WTC11 (cell line): ENCODE measurements around the gene RPL36. TPM values are rescaled to one million over a fixed set of nuclear protein-coding genes. Genes with fewer than 3 reads are reported as not detected.

Experiments used
- ATAC-seq: fragments of 200-7000 bp; cut with Tn5 transposase; 2 replicates; pipeline ENCODE4 v1.10.0; 2021; ENCODE audit warnings: mild to moderate bottlenecking, moderate library complexity
- CTCF ChIA-PET: fragments of 300-600 bp; sonication (Branson Sonifier 250); formaldehyde crosslinking; loops from one replicate; lab custom pipeline; 2021; ENCODE audit warnings: antibody characterized with exemption; lab: Charles Lee
- POLR2A ChIA-PET: fragments of 350-600 bp; sonication (Branson Sonifier 250); formaldehyde crosslinking; loops from one replicate; lab custom pipeline; 2021; ENCODE audit warnings: antibody characterized with exemption; lab: Charles Lee
- DNase-seq: peaks from one replicate; pipeline ENCODE4 v3.0.0; 2021; ENCODE audit warnings: low spot score
- H3K27ac Mint-ChIP-seq: 2 replicates; pipeline ENCODE4 v1.8.0; 2021; ENCODE audit warnings: mixed read lengths
- H3K27me3 Mint-ChIP-seq: 2 replicates; pipeline ENCODE4 v1.8.0; 2021; ENCODE audit warnings: low read depth, mild to moderate bottlenecking, moderate library complexity, mixed read lengths
- H3K36me3 Mint-ChIP-seq: 2 replicates; pipeline ENCODE4 v1.8.0; 2021; ENCODE audit warnings: mixed read lengths
- H3K4me1 Mint-ChIP-seq: 2 replicates; pipeline ENCODE4 v1.8.0; 2022; ENCODE audit warnings: mixed read lengths
- H3K4me3 Mint-ChIP-seq: 2 replicates; pipeline ENCODE4 v1.8.0; 2021; ENCODE audit warnings: mild to moderate bottlenecking, moderate library complexity, mixed read lengths
- H3K9me3 Mint-ChIP-seq: 2 replicates; pipeline ENCODE4 v1.8.0; 2021; ENCODE audit warnings: mixed read lengths
- GABPB1 ChIP-seq: sonication (generic); formaldehyde crosslinking; IDR thresholded peaks from 2 replicates; pipeline ENCODE4 v1.8.1; 2023; ENCODE audit warnings: mild to moderate bottlenecking, missing genetic modification reagents
- RORB ChIP-seq: fragments of 250-450 bp; sonication (Bioruptor Pico); IDR thresholded peaks from 2 replicates; pipeline ENCODE4 v1.9.0; 2021; ENCODE audit warnings: mild to moderate bottlenecking
- total RNA-seq: library from RNA; stranded (reverse); gene quantifications from 3 replicates; pipeline ENCODE4 v1.2.3, GENCODE V29; 2021
- TF ChIP-seq, protein P1 (sequence below): fragments of 250-450 bp; sonication (Bioruptor Pico); IDR thresholded peaks from 2 replicates; pipeline ENCODE4 v1.9.0; 2021; ENCODE audit warnings: mild to moderate bottlenecking, borderline replicate concordance
- TF ChIP-seq, protein P2 (sequence below): fragments of 250-450 bp; sonication (Bioruptor Pico); IDR thresholded peaks from 2 replicates; pipeline ENCODE4 v1.9.0; 2021; ENCODE audit warnings: mild to moderate bottlenecking
- TF ChIP-seq, protein P3 (sequence below): sonication (generic); formaldehyde crosslinking; IDR thresholded peaks from 2 replicates; pipeline ENCODE4 v1.8.0; 2022; ENCODE audit warnings: missing genetic modification reagents
- TF ChIP-seq, protein P4 (sequence below): sonication (generic); formaldehyde crosslinking; IDR thresholded peaks from 2 replicates; pipeline ENCODE4 v1.8.0; 2023; ENCODE audit warnings: missing genetic modification reagents, mild to moderate bottlenecking, borderline replicate concordance

Gene RPL36
- total RNA-seq, 1 experiment from 2014 or later = 1,080 TPM

DNA sequence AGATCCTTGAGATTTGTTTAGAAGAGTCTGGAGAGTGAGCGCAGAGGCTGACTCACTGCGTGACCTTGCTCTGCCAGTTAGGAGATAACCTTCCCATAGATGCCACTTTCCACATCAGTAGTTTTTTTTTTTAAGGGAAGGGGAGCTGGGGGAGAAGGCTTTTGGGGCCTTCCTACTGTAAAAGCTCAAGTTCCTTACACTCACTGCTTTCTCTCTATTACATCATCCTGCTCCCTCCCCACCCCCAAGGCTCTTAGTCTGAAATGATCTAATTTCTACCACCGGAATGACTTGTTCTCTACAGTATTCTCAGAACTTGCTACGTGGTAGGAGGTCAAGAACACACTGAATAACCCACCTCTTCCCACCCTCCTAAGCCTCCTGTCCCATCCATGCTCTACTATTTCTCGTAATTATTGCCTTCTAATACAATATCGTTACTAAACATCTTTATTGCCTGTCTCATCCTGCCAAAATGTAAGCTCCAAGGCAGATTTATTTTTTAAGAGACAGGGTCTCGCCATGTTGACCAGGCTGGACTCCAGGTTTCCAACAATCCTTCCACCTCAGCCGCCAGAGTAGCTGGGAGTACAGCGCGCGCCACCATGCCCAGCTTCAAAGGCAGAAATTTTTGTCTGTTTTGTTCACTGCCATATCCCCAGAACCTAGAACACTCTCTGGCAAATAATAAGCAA, 28.6 kb downstream of the RPL36 start:
- H3K9me3 Mint-ChIP-seq = no peaks in the 10 kb centered on the region
- TF ChIP-seq GABPB1 (CRISPR knock-in tag) (peak; percentile 96), RORB (CRISPR knock-in tag) (no peak)
- ChIA-PET POLR2A (interaction anchor here (1.0 to 1.4 kb wide), 2 partner anchors 28 to 29 kb away, joined by 3 to 4 read pairs; no protein-coding TSS in a partner anchor), CTCF (interaction anchor here (2.5 to 3.4 kb wide), 2 partner anchors 29 to 32 kb away, joined by 22 to 27 read pairs; partner anchors contain the start of gene RPL36)
- H3K27me3 Mint-ChIP-seq = no peaks in the 10 kb centered on the region
- peak overlapping the region; percentile 89 for H3K27ac Mint-ChIP-seq
- DNase-seq (no peak), ATAC-seq (no peak)
- peak overlapping the region; percentile 97 for H3K4me3 Mint-ChIP-seq
- peaks cover 16% of the 10 kb centered on the region for H3K4me1 Mint-ChIP-seq
- H3K36me3 Mint-ChIP-seq = peaks cover 18% of the 10 kb centered on the region

DNA sequence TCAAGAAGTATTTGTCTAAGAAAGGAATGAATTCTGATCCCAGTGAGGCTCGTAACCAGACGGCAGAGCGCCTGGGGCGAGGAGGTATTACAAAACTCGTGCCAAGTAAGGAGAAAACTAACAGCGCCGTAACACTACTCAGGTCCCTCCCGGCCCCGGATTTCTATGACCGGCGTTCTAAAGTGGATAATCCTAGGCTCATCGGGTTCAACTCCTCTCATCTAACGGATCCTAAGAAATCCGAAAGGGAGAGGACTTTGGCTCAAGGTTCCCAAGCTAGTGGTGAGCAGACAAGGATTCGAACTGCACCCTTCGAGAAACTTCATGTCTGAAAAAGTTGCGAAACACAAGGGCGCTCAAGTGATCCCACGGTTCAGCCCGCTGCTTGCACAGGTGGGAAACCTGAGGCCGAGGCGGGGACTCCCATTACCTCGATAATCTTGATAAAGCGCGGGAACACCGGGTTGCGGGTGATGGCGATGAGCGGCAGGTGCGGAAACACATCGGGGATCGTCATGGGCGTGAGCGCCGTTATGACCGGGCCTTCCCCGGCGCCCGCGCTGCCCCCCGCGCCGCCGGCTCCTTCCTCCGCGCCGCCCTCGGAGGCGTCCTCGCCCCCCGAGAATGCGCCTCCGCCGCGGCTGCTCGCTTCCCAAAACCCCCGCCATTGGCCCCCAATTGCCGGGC, 29.3 kb downstream of the RPL36 start:
- H3K36me3 Mint-ChIP-seq = peaks cover 14% of the 10 kb centered on the region
- TF ChIP-seq, protein P1, sequence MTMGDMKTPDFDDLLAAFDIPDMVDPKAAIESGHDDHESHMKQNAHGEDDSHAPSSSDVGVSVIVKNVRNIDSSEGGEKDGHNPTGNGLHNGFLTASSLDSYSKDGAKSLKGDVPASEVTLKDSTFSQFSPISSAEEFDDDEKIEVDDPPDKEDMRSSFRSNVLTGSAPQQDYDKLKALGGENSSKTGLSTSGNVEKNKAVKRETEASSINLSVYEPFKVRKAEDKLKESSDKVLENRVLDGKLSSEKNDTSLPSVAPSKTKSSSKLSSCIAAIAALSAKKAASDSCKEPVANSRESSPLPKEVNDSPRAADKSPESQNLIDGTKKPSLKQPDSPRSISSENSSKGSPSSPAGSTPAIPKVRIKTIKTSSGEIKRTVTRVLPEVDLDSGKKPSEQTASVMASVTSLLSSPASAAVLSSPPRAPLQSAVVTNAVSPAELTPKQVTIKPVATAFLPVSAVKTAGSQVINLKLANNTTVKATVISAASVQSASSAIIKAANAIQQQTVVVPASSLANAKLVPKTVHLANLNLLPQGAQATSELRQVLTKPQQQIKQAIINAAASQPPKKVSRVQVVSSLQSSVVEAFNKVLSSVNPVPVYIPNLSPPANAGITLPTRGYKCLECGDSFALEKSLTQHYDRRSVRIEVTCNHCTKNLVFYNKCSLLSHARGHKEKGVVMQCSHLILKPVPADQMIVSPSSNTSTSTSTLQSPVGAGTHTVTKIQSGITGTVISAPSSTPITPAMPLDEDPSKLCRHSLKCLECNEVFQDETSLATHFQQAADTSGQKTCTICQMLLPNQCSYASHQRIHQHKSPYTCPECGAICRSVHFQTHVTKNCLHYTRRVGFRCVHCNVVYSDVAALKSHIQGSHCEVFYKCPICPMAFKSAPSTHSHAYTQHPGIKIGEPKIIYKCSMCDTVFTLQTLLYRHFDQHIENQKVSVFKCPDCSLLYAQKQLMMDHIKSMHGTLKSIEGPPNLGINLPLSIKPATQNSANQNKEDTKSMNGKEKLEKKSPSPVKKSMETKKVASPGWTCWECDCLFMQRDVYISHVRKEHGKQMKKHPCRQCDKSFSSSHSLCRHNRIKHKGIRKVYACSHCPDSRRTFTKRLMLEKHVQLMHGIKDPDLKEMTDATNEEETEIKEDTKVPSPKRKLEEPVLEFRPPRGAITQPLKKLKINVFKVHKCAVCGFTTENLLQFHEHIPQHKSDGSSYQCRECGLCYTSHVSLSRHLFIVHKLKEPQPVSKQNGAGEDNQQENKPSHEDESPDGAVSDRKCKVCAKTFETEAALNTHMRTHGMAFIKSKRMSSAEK (CRISPR knock-in tag) = no peak
- TF ChIP-seq, protein P2, sequence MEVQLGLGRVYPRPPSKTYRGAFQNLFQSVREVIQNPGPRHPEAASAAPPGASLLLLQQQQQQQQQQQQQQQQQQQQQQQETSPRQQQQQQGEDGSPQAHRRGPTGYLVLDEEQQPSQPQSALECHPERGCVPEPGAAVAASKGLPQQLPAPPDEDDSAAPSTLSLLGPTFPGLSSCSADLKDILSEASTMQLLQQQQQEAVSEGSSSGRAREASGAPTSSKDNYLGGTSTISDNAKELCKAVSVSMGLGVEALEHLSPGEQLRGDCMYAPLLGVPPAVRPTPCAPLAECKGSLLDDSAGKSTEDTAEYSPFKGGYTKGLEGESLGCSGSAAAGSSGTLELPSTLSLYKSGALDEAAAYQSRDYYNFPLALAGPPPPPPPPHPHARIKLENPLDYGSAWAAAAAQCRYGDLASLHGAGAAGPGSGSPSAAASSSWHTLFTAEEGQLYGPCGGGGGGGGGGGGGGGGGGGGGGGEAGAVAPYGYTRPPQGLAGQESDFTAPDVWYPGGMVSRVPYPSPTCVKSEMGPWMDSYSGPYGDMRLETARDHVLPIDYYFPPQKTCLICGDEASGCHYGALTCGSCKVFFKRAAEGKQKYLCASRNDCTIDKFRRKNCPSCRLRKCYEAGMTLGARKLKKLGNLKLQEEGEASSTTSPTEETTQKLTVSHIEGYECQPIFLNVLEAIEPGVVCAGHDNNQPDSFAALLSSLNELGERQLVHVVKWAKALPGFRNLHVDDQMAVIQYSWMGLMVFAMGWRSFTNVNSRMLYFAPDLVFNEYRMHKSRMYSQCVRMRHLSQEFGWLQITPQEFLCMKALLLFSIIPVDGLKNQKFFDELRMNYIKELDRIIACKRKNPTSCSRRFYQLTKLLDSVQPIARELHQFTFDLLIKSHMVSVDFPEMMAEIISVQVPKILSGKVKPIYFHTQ (CRISPR knock-in tag) = no peak
- TF ChIP-seq, protein P3, sequence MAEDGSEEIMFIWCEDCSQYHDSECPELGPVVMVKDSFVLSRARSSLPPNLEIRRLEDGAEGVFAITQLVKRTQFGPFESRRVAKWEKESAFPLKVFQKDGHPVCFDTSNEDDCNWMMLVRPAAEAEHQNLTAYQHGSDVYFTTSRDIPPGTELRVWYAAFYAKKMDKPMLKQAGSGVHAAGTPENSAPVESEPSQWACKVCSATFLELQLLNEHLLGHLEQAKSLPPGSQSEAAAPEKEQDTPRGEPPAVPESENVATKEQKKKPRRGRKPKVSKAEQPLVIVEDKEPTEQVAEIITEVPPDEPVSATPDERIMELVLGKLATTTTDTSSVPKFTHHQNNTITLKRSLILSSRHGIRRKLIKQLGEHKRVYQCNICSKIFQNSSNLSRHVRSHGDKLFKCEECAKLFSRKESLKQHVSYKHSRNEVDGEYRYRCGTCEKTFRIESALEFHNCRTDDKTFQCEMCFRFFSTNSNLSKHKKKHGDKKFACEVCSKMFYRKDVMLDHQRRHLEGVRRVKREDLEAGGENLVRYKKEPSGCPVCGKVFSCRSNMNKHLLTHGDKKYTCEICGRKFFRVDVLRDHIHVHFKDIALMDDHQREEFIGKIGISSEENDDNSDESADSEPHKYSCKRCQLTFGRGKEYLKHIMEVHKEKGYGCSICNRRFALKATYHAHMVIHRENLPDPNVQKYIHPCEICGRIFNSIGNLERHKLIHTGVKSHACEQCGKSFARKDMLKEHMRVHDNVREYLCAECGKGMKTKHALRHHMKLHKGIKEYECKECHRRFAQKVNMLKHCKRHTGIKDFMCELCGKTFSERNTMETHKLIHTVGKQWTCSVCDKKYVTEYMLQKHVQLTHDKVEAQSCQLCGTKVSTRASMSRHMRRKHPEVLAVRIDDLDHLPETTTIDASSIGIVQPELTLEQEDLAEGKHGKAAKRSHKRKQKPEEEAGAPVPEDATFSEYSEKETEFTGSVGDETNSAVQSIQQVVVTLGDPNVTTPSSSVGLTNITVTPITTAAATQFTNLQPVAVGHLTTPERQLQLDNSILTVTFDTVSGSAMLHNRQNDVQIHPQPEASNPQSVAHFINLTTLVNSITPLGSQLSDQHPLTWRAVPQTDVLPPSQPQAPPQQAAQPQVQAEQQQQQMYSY (CRISPR knock-in tag) = no peak
- TF ChIP-seq, protein P4, sequence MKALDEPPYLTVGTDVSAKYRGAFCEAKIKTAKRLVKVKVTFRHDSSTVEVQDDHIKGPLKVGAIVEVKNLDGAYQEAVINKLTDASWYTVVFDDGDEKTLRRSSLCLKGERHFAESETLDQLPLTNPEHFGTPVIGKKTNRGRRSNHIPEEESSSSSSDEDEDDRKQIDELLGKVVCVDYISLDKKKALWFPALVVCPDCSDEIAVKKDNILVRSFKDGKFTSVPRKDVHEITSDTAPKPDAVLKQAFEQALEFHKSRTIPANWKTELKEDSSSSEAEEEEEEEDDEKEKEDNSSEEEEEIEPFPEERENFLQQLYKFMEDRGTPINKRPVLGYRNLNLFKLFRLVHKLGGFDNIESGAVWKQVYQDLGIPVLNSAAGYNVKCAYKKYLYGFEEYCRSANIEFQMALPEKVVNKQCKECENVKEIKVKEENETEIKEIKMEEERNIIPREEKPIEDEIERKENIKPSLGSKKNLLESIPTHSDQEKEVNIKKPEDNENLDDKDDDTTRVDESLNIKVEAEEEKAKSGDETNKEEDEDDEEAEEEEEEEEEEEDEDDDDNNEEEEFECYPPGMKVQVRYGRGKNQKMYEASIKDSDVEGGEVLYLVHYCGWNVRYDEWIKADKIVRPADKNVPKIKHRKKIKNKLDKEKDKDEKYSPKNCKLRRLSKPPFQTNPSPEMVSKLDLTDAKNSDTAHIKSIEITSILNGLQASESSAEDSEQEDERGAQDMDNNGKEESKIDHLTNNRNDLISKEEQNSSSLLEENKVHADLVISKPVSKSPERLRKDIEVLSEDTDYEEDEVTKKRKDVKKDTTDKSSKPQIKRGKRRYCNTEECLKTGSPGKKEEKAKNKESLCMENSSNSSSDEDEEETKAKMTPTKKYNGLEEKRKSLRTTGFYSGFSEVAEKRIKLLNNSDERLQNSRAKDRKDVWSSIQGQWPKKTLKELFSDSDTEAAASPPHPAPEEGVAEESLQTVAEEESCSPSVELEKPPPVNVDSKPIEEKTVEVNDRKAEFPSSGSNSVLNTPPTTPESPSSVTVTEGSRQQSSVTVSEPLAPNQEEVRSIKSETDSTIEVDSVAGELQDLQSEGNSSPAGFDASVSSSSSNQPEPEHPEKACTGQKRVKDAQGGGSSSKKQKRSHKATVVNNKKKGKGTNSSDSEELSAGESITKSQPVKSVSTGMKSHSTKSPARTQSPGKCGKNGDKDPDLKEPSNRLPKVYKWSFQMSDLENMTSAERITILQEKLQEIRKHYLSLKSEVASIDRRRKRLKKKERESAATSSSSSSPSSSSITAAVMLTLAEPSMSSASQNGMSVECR (CRISPR knock-in tag) = 0 out of 2 replicates have a peak, but pooled peaks have one; percentile 9
- TF ChIP-seq, all 79 proteins: peak for 1
- peak overlapping the region; percentile 97 for H3K4me3 Mint-ChIP-seq
- H3K27me3 Mint-ChIP-seq = no peaks in the 10 kb centered on the region
- ATAC-seq (no peak), DNase-seq (no peak)
- no peaks in the 10 kb centered on the region for H3K9me3 Mint-ChIP-seq
- POLR2A ChIA-PET = interaction anchor here (0.6 to 1.8 kb wide), 8 partner anchors 15 to 235 kb away, joined by 3 to 14 read pairs (median 4); partner anchors contain the start of genes DUS3L and RPL36
- CTCF ChIA-PET = interaction anchor here (1.0 to 3.4 kb wide), 8 partner anchors 14 to 184 kb away, joined by 3 to 27 read pairs (median 4); partner anchors contain the start of genes NDUFA11 and RPL36
- H3K27ac Mint-ChIP-seq = peak overlapping the region; percentile 89
- peaks cover 16% of the 10 kb centered on the region for H3K4me1 Mint-ChIP-seq
